Subcutaneous adipose tissue (tissue), 4 donors: ENCODE results near the gene PPP2R5B. TPM values are rescaled to one million over a fixed set of nuclear protein-coding genes. Genes with fewer than 3 reads are reported as not detected.

Experiments
- total RNA-seq, 4 donors: library from RNA; depleted of rRNA; stranded (reverse); fragments of >200 nt; gene quantifications; one replicate each; pipeline ENCODE4 v1.1.0, GENCODE V29; 2016
- TF ChIP-seq, protein P1 (sequence below): fragments of 450-650 bp; IDR thresholded peaks from one replicate; pipeline ENCODE4 v1.5.1; 2016; ENCODE audit warnings: low read depth, mild to moderate bottlenecking, control low read depth, antibody characterized with exemption, moderate library complexity

Gene PPP2R5B
- total RNA-seq: 10 to 100 TPM in 2 of 4 donors, 1 to 10 TPM in 2; 8.8 to 19.8 (median 14.3) TPM

DNA sequence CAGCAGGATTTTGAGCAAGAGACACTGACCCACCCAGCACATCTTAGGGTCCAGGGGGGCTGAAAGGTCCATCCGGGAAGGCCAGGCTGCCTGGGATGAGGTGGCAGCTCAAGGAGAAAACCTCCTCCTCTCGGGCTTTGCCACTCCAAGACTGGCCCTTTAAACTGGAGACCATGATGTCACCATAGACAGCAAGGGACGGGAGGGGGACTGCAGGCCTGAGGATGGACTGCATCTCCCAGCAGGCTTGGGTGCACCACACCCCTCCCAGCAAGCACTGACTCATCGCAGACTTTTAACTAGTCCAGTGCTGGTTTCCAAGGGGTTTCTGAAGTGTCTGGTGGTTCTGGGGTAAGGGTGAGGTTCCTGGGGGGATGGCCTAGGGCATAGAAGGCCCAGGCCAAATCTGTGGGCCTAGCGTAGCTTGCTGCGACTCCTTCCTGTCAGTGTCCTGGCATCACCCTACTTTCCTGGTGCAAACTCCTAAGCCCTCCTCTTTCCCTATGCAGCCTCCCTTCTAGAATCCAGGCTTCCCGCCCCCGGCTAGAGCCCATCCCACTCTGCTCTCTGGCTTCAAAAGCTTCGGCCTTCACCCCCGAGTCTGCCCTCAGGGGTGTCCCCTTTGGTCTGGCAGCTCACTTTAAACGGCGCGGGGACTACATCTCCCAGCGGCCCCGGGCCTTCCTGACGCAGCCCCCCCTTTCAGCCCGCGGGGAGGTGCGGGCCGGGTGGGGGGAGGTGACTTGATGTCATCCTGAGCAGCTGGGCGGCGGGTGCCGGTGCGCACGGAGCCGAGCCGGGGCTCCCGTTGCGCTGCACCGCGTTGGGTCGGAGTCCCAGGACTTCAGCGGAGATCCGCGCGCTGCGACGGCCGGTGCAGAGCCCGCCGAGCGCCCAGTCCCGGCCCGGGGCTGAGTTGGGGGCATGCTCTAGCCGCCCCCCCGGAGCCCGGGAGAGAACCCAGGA lies at the start of gene PPP2R5B:
TSS of gene PPP2R5B (plus strand) at position 746 of the 966 bp plus-strand sequence. CDS start 1,046 bp downstream, outside the sequence.
- TF ChIP-seq, protein P1, sequence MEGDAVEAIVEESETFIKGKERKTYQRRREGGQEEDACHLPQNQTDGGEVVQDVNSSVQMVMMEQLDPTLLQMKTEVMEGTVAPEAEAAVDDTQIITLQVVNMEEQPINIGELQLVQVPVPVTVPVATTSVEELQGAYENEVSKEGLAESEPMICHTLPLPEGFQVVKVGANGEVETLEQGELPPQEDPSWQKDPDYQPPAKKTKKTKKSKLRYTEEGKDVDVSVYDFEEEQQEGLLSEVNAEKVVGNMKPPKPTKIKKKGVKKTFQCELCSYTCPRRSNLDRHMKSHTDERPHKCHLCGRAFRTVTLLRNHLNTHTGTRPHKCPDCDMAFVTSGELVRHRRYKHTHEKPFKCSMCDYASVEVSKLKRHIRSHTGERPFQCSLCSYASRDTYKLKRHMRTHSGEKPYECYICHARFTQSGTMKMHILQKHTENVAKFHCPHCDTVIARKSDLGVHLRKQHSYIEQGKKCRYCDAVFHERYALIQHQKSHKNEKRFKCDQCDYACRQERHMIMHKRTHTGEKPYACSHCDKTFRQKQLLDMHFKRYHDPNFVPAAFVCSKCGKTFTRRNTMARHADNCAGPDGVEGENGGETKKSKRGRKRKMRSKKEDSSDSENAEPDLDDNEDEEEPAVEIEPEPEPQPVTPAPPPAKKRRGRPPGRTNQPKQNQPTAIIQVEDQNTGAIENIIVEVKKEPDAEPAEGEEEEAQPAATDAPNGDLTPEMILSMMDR: no peak

DNA sequence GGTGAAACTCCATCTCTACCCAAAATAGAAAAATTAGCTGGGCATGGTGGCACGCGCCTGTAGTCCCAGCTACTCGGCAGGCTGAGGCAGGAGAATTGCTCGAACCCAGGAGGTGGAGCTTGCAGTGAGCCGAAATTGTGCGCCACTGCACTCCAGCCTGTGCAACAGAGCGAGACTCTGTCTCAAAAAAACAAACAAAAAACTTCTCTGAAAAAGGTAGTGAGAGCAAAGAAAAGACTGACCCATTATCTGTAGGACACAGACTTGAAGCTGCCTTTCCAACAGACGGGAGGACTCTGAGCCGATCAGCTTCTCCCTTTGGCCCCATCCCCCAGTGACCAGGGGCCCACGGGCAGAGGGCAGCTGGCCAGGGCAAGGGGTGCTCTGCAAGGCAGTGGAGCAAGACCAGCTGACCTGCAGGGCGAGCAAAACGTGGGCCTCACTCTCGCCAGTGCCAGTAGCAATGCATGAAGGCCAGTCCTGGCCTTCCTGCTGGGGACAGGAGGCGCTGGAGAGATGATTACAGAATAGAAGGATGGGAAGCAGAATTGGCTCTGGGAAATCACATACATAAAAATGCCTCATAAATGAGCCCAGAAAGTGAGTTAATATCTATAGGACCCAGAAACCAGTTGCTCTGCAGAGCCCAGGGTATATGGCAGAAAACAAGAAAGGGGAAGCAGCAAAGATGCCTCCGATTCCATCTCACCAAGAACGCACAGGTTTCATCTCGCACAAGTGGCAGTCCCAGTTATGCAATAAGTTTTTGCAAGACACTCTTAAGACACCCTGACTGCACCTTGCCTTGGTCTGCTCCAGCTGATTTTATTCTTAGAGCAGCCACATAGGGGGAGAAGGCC lies 48.9 kb upstream of the PPP2R5B start:
- TF ChIP-seq, protein P1: no peak

DNA sequence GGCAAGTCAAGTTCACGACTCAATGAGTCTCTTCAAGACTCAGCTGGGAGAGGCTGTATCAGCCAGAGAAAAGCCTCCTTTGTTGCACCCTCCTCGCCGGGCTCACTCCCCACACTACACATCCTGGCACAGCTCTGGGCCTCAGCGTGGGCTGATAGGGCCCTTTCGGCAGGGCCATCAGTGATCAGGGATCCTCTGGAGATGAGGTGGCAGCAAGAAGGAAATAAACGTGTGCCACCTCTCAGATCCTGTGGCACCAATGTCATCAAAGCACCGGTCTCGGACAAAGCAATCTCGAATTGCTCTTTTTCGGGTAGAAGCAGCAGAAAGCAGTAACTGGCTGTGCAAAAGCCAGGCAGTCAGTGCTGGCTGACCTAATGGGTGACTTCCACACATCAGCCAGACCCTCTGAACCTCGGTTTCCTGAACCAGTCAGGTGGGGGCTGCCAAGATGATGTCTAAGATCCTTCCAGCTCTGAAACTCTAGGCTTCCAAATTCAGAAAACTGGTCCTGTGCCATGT lies 48.2 kb upstream of the PPP2R5B start:
- TF ChIP-seq, protein P1: no peak

DNA sequence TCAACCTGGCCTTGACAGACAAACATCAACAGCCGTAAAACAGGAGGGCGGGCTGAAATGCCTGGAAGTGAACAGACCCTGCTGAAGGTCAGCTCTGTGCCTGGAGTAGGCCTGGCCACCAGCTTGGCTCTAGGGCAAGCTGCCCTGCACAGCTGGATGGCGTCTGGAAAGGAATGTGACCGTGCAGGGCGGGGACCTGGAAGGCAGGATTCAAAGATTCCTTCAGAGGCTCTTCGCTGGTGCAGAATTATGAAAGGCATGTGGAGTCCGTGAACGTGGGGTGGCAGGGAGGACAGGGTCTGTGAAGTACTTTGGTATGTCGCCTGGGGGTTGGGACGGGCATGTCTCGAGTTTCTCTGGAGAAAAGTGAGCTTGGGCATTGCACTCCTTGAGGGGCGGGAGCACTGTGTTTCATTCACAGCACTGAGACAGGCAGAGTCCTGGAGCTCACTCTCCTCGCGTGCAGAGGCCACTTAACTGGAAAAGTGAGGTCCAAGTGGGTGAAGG lies 47.6 kb upstream of the PPP2R5B start:
- TF ChIP-seq, protein P1: no peak

DNA sequence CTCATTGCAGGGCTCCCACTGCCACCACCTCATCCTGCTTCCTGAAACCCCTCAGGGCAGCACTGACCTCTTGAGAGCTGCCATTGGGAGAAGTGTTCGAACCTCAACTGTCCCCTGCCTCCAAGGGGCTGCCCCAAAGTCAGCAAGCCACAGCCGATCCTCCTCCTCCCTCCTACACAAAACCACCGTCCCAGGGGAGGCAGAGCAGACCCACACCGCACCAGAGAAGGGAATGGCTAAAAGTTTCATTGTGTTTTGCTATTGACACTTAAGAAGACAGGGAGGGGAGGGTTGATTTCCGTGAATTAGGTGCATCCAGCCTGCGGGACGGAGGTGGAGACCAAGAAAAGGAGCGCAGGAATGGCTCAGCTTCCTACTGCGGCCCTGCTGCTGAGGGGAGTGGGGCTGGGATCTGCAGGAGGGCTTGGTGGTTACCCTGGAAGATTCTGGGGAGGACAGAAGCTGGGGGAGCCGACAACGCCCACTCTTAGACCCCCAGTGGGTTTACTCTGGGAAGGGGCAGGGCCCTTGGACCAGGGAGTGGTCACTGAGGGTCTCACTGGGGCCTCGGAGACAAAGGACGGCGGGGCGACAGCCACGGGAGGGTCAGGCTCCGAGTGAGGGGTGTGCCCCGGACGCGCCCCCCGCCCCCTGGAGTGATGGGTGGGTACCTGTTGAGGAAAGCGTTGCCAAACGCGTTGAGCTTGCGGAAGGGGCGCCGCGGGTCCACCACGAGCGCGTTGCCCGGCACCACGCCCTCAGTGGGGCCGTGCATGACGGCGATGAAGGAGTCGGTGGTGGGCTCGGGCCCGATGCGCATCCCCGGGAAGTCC lies 46.9 kb upstream of the PPP2R5B start:
- TF ChIP-seq, protein P1: no peak

DNA sequence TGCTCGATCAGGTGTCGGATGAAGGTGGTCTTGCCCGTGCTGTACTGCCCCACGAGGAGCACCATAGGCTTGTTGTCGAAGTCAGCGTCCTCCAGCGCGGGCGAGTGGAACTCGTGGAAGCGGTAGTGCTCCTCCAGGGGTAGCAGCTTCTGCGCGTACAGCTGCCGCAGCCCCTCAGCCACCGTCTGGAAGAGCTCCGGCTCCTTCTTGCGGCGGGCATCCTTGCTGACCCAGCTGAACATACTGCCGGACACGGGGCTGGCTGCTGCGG lies 46.3 kb upstream of the PPP2R5B start:
- TF ChIP-seq, protein P1: no peak
